OCI-LY3 (cell line): ENCODE results near the gene MCEE.
"Not testable (repeated sequence)": the region's sequence is repeated elsewhere in the genome, so short reads cannot be mapped to it uniquely, and the experiment has no call there.

Experiments used
- H2AFZ ChIP-seq: fragments of 200-600, 300-600 bp; shearing (Covaris generic); 2 replicates; pipeline ENCODE4 v1.6.0; 2014; ENCODE audit warnings: antibody characterized with exemption, low read depth, low read length
- H3K27ac ChIP-seq: fragments of 200-600, 300-600 bp; sonication (generic); 2 replicates; pipeline ENCODE4 v1.5.1; 2014; ENCODE audit warnings: mild to moderate bottlenecking, low read length, moderate library complexity, mixed read lengths
- H3K27me3 ChIP-seq: fragments of 200-600, 300-600 bp; sonication (generic); 2 replicates; pipeline ENCODE4 v1.6.1; 2014; ENCODE audit warnings: low read depth, low read length, mixed read lengths
- H3K36me3 ChIP-seq: fragments of 200-600, 300-600 bp; sonication (generic); replicated peaks from 2 replicates; pipeline ENCODE3; 2014; ENCODE audit warnings: low read depth, low read length, mixed read lengths
- H3K4me1 ChIP-seq: fragments of 300-600, 200-600 bp; sonication (generic); 2 replicates; pipeline ENCODE4 v1.6.1; 2014; ENCODE audit warnings: low read length, mixed read lengths
- H3K4me2 ChIP-seq: fragments of 200-600, 300-600 bp; sonication (generic); 2 replicates; pipeline ENCODE4 v1.6.1; 2014; ENCODE audit warnings: low read length, mixed read lengths
- H3K4me3 ChIP-seq: fragments of 300-600, 200-600 bp; sonication (generic); 2 replicates; pipeline ENCODE4 v1.5.1; 2014; ENCODE audit warnings: antibody characterized with exemption, mild to moderate bottlenecking, low read length, moderate library complexity
- H3K79me2 ChIP-seq: fragments of 300-600, 200-600 bp; shearing (Covaris generic); 2 replicates; pipeline ENCODE4 v1.6.1; 2014; ENCODE audit warnings: mild to moderate bottlenecking, low read length, mixed read lengths
- H3K9ac ChIP-seq: fragments of 300-600, 200-600 bp; shearing (Covaris generic); 2 replicates; pipeline ENCODE4 v1.6.0; 2014; ENCODE audit warnings: mild to moderate bottlenecking, low read length, moderate library complexity
- H3K9me3 ChIP-seq: fragments of 200-600, 300-600 bp; shearing (Covaris generic); 2 replicates; pipeline ENCODE4 v1.6.1; 2014; ENCODE audit warnings: low read length, mixed read lengths; ENCODE audit not compliant: insufficient read depth
- H4K20me1 ChIP-seq: fragments of 200-600, 300-600 bp; sonication (generic); 2 replicates; pipeline ENCODE4 v1.6.1; 2016; ENCODE audit warnings: low read length, mixed read lengths; ENCODE audit not compliant: insufficient read depth
- EZH2phosphoT487 ChIP-seq: fragments of 200-600 bp; shearing (Covaris generic); IDR thresholded peaks from 2 replicates; pipeline ENCODE4 v1.6.1; 2018; ENCODE audit warnings: antibody characterized with exemption, mixed run types, low read depth
- TF ChIP-seq, protein P1 (sequence below): fragments of 200-600, 300-600 bp; sonication (generic); IDR thresholded peaks from 2 replicates; pipeline ENCODE4 v1.5.1; 2014; ENCODE audit warnings: antibody characterized with exemption, low read length, low read depth

MCEE gene

DNA sequence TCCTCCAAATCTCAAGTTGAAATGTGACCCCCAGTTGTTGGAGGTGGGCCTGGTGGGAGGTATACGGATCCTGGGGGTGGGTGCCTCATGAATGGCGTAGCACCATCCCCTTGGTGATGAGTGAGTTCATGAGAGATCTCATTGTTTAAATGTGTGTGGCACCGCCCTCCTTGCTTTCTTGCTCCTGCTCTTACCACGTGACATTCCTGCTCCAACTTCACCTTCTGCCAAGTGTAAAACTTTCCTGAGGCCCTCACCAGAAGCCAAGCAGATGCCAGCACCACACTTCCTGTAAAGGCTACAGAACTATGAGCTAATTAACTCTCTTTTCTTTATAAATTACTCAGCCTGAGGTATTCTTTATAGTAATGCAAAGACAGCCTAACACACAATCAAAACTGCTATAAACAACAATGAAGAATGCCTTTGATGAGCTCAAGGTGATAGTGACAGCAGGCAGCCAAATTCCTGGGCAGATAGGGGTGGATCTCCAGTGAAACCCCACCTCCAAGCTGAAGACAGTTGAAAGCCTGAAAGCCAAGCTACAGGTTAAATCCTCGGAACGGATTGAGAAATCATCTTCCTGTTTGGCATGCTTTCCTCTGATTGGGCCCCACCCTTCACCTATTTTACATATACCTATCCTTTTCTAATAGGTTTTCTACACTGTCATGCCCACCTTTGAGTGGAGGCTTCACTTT, 26.9 kb downstream of the MCEE start:
- Histone ChIP-seq H3K36me3 (peaks cover 2% of the 10 kb centered on the region), H3K9me3 (no peaks in the 10 kb centered on the region), H3K4me2 (no peak overlapping the region), H3K79me2 (no peaks in the 10 kb centered on the region), H4K20me1 (no peaks in the 10 kb centered on the region), H3K27me3 (no peaks in the 10 kb centered on the region), H3K4me1 (no peaks in the 10 kb centered on the region), H2AFZ (no peak overlapping the region), H3K9ac (no peak overlapping the region), H3K27ac (no peak overlapping the region), H3K4me3 (no peak overlapping the region)
- no peak for TF ChIP-seq EZH2phosphoT487
- TF ChIP-seq, protein P1, sequence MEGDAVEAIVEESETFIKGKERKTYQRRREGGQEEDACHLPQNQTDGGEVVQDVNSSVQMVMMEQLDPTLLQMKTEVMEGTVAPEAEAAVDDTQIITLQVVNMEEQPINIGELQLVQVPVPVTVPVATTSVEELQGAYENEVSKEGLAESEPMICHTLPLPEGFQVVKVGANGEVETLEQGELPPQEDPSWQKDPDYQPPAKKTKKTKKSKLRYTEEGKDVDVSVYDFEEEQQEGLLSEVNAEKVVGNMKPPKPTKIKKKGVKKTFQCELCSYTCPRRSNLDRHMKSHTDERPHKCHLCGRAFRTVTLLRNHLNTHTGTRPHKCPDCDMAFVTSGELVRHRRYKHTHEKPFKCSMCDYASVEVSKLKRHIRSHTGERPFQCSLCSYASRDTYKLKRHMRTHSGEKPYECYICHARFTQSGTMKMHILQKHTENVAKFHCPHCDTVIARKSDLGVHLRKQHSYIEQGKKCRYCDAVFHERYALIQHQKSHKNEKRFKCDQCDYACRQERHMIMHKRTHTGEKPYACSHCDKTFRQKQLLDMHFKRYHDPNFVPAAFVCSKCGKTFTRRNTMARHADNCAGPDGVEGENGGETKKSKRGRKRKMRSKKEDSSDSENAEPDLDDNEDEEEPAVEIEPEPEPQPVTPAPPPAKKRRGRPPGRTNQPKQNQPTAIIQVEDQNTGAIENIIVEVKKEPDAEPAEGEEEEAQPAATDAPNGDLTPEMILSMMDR, result no peak

DNA sequence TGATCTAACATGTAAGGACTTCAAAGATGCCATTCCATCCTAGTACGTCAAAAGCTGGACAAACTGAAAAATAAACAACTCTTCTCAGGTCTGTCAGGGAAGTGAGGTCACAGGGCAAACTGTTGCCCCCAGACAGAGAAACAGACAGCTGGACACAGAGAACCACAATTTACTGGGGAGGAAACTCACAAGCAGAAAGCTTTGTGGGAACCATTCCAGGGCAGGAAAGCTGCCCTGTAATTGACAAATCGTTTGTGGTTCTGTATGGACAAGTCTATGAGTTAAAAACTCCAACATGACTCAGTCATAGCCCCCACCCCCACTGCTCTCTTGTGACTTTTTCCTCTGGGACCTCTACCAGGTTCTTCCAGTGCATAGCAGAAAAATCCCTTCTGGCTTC, 28.4 kb downstream of the MCEE start:
- Histone ChIP-seq H3K9ac (no peak overlapping the region), H3K4me2 (no peak overlapping the region), H3K27ac (no peak overlapping the region), H3K9me3 (no peaks in the 10 kb centered on the region), H3K36me3 (no peaks in the 10 kb centered on the region), H4K20me1 (no peaks in the 10 kb centered on the region), H3K79me2 (no peaks in the 10 kb centered on the region), H2AFZ (no peak overlapping the region), H3K27me3 (no peaks in the 10 kb centered on the region), H3K4me1 (no peaks in the 10 kb centered on the region), H3K4me3 (no peak overlapping the region)
- TF ChIP-seq, protein P1, result no peak
- no peak for TF ChIP-seq EZH2phosphoT487

DNA sequence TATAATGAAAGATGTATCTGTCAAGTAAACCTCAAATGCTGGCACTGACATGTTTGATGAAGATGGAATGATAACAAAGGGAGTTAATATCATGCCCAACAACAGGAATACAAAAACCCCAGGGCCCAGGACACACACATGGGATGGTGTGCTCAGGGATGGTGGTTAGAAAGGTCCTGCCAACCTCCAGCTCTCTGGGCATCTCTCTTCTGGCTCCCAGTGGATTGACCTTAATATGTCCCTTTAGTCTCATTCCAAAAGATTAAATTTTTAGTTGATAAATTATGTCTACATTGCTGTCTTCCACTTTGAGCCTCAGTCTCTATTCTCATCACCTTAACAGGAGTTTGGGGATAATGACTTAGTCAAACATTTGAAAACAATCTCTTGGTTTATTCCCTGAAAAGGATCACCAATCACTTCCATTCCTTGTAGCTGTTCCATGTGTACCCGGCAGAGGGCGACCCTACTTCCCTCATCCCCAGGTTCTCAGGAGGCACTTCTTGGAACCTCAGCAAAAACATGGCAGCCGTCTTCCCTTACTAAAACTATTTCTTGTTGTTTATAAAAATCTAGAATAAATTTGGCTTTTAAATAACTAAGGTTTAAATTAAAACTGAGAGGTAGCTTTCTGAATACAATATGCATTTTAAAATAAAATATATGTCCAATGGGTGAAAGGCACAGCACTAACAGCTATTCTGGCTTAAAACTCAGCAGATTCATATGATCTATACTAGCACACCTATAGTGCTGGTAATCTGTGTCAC, 29.6 kb downstream of the MCEE start:
- no peak overlapping the region for H3K4me2 ChIP-seq

DNA sequence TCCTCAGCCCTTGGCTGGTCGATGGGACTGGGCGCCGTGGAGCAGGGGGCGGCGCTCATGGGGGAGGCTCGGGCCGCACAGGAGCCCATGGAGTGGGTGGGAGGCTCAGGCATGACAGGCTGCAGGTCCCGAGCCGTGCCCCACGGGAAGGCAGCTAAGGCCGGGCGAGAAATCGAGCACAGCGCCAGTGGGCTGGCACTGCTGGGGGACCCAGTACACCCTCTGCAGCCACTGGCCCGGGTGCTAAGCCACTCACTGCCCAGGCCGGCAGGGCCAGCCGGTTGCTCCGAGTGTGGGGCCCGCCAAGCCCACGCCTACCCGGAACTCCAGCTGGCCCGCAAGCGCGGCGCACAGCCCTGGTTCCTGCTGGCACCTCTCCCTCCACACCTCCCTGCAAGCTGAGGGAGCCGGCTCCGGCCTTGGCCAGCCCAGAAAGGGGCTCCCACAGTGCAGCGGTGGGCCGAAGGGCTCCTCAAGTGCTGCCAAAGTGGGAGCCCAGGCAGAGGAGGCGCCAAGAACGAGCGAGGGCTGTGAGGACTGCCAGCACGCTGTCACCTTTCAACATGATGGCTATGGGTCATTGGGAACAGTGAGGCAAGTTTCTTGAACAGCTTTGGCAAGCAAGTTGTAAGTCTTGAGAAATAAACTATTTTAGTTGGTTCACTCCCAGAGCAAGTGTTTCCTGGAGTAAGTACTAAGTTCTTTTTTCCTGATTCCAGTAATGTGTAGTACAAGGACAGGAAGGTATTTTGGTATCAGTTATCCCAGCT, 37.4 kb downstream of the MCEE start:
- not testable (repeated sequence) for H3K36me3 ChIP-seq, H3K27me3 ChIP-seq, H3K4me1 ChIP-seq, H3K4me2 ChIP-seq, H3K9me3 ChIP-seq, H3K27ac ChIP-seq, H3K9ac ChIP-seq, H3K79me2 ChIP-seq, H3K4me3 ChIP-seq, H4K20me1 ChIP-seq, H2AFZ ChIP-seq

More for the DNA sequence above, 29.6 kb downstream of the MCEE start:
- Histone ChIP-seq H4K20me1 (no peaks in the 10 kb centered on the region), H3K9me3 (no peaks in the 10 kb centered on the region), H3K27me3 (no peaks in the 10 kb centered on the region), H3K36me3 (no peaks in the 10 kb centered on the region), H3K4me3 (no peak overlapping the region), H3K4me1 (no peaks in the 10 kb centered on the region), H3K27ac (no peak overlapping the region), H3K79me2 (no peaks in the 10 kb centered on the region), H3K9ac (no peak overlapping the region), H2AFZ (peak overlapping the region; percentile 47; the same call in 1 of the 2 replicates)
- TF ChIP-seq EZH2phosphoT487, result no peak
- TF ChIP-seq, protein P1, result peak; percentile 64

DNA sequence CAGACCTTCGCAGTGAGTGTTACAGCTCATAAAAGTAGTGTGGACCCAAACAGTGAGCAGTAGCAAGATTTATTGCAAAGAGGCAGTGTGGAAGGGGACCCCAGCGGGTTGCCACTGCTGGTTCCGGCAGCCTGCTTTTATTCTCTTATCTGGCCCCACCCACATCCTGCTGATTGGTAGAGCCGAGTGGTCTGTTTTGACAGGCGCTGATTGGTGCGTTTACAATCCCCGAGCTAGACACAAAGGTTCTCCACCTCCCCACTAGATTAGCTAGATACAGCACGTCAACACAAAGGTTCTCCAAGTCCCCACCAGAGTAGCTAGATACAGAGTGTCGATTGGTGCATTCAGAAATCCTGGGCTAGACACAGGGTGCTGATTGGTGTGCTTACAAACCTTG, 38.2 kb downstream of the MCEE start:
- not testable (repeated sequence) for H3K9me3 ChIP-seq, H4K20me1 ChIP-seq, H3K27ac ChIP-seq, H3K4me3 ChIP-seq, H3K4me2 ChIP-seq, H3K9ac ChIP-seq, H3K79me2 ChIP-seq, H3K4me1 ChIP-seq, H3K36me3 ChIP-seq, H2AFZ ChIP-seq, H3K27me3 ChIP-seq

DNA sequence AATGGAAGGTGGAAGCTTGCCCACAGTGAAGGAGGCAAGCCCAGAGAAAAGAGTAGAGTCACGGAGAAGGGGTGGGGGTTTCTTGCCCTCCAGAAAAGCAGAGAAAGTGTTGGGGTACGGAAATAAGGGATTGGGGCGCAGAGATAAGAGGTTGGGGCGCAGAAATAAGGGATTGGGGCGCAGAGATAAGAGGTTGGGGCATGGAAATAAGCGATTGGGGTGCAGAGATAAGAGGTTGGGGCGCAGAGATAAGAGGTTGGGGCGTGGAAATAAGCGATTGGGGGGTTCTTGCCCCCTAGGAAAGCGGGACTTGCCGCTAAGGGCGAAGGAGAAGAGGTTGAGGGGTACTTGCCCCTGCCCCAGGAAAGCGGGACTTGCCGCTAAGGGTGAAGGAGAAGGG, 40.6 kb downstream of the MCEE start:
- not testable (repeated sequence) for H3K9me3 ChIP-seq, H3K4me2 ChIP-seq, H4K20me1 ChIP-seq, H2AFZ ChIP-seq, H3K9ac ChIP-seq, H3K79me2 ChIP-seq, H3K4me3 ChIP-seq, H3K36me3 ChIP-seq, H3K27ac ChIP-seq, H3K27me3 ChIP-seq, H3K4me1 ChIP-seq
